Gastroesophageal sphincter (tissue), 4 donors: ENCODE data around the gene TOX2. TPM values are rescaled to one million over a fixed set of nuclear protein-coding genes. Genes with fewer than 3 reads are reported as not detected.

ENCODE experiments used
- ATAC-seq: fragments of 150-250 bp; one replicate; pipeline ENCODE4 v1.9.1; 2016; ENCODE audit warnings: mild to moderate bottlenecking, moderate library complexity
- H3K27ac ChIP-seq, 4 donors: fragments of 200-600 bp; sonication (generic) in 3 of 4; 1 replicate in 3 of 4; 2 replicates in 1 of 4; pipeline ENCODE4 v1.5.1; 2016 to 2019
- H3K27me3 ChIP-seq: fragments of 200-600 bp; sonication (generic); one replicate; pipeline ENCODE4 v1.5.1; 2019
- H3K36me3 ChIP-seq, 2 donors: fragments of 200-600 bp; sonication (generic); one replicate each; pipeline ENCODE4 v1.5.1; 2019; ENCODE audit warnings: control low read depth in 1 of 2
- H3K4me1 ChIP-seq, 3 donors: fragments of 200-600 bp; sonication (generic); 1 replicate in 2 of 3; 2 replicates in 1 of 3; pipeline ENCODE4 v1.5.1; 2016 to 2019; ENCODE audit warnings: control low read depth in 2 of 3
- H3K4me3 ChIP-seq, 2 donors: fragments of 200-600 bp; sonication (generic); one replicate each; pipeline ENCODE4 v1.5.1; 2019; ENCODE audit warnings: mild to moderate bottlenecking in 1 of 2, moderate library complexity in 1 of 2
- H3K9me3 ChIP-seq, 3 donors: fragments of 200-600 bp; sonication (generic); one replicate each; pipeline ENCODE4 v1.5.1; 2017 to 2019; ENCODE audit warnings: control low read depth in 2 of 3
- EP300 ChIP-seq: sonication (generic); formaldehyde crosslinking; IDR thresholded peaks from one replicate; pipeline ENCODE4 v1.6.1; 2017; ENCODE audit warnings: antibody characterized with exemption, mild to moderate bottlenecking
- POLR2A ChIP-seq, 2 donors: fragments of 450-650 bp; IDR thresholded peaks; one replicate each; pipeline ENCODE4 v1.6.1; 2017; ENCODE audit warnings: antibody characterized with exemption in 2 of 2, mild to moderate bottlenecking in 2 of 2, moderate library complexity in 1 of 2
- POLR2AphosphoS5 ChIP-seq: sonication (generic); formaldehyde crosslinking; IDR thresholded peaks from one replicate; pipeline ENCODE4 v1.6.1; 2017; ENCODE audit warnings: antibody characterized with exemption
- WGBS, 2 donors: methylation state at CpG; one replicate each; pipeline ENCODE4 v1.1.5; 2018; ENCODE audit warnings: low coverage in 1 of 2; 5-methylcytosine and 5-hydroxymethylcytosine counted together
- total RNA-seq, 4 donors: library from RNA; depleted of rRNA; stranded (reverse); fragments of >200 nt; gene quantifications; one replicate each; pipeline ENCODE4 v1.1.0, GENCODE V29; 2016
- TF ChIP-seq, protein P1 (sequence below), 4 experiments: fragments of 200-600 bp in 2 of 4; fragments of 450-650 bp in 2 of 4; sonication (generic) in 1 of 4; IDR thresholded peaks; one replicate each; pipeline ENCODE4 v1.5.1; 2017 to 2019; ENCODE audit warnings: antibody characterized with exemption in 4 of 4, mild to moderate bottlenecking in 2 of 4, moderate library complexity in 2 of 4

The TOX2 gene
- total RNA-seq, 4 donors from 2014 or later, result 16.4 to 47.8 (median 40.3) TPM

DNA sequence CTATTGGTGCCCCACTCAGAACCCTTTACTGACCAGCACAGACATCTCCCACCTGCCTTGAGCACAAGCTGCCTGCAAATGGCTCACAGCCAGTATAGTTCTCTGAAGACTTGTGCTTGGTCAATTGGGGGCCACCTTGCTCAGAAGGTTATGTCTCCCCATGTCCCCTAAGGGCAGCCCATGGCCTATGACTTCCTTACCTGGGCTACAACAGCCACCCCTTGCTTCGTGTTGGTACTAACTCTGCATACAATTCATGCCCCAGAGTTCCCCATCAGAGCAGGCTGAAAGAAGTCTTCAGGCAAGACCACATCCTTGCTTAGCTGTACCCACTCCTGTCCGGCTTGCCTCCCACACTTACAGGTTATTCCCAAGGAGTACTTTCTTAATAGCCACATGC is 57.4 kb downstream of the TOX2 start:
- 88 to 100% methylated on average over 1 to 2 of the region's 2 CpGs for WGBS, 2 donors

GRCh38 chr20:43972692-43973091 is 58.0 kb downstream of the TOX2 start:
- H3K27me3 ChIP-seq, result no peaks in the 10 kb centered on the region
- H3K36me3 ChIP-seq, result peaks cover 0 to 35% of the 10 kb centered on the region in 2 donors
- no peak for TF ChIP-seq EP300
- TF ChIP-seq POLR2A (IDR thresholded peaks at IDR 0.05), result no peak
- TF ChIP-seq POLR2AphosphoS5, result no peak
- TF ChIP-seq, protein P1, sequence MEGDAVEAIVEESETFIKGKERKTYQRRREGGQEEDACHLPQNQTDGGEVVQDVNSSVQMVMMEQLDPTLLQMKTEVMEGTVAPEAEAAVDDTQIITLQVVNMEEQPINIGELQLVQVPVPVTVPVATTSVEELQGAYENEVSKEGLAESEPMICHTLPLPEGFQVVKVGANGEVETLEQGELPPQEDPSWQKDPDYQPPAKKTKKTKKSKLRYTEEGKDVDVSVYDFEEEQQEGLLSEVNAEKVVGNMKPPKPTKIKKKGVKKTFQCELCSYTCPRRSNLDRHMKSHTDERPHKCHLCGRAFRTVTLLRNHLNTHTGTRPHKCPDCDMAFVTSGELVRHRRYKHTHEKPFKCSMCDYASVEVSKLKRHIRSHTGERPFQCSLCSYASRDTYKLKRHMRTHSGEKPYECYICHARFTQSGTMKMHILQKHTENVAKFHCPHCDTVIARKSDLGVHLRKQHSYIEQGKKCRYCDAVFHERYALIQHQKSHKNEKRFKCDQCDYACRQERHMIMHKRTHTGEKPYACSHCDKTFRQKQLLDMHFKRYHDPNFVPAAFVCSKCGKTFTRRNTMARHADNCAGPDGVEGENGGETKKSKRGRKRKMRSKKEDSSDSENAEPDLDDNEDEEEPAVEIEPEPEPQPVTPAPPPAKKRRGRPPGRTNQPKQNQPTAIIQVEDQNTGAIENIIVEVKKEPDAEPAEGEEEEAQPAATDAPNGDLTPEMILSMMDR (IDR thresholded peaks at IDR 0.05), result no peak
- no peak overlapping the region for H3K27ac ChIP-seq
- H3K4me3 ChIP-seq, result no peak overlapping the region
- peaks cover 0 to 6% (median 0%) of the 10 kb centered on the region in 3 donors for H3K4me1 ChIP-seq
- WGBS, 2 donors, result no CpG with 5 or more reads among the region's 2 CpGs
- H3K9me3 ChIP-seq, result no peaks in the 10 kb centered on the region
- ATAC-seq, result no peak

More for the DNA sequence above, 57.4 kb downstream of the TOX2 start:
- Histone ChIP-seq H3K36me3 (peaks cover 0 to 32% of the 10 kb centered on the region in 2 donors), H3K4me3 (no peak overlapping the region), H3K9me3 (no peaks in the 10 kb centered on the region), H3K27me3 (no peaks in the 10 kb centered on the region), H3K4me1 (peaks cover 0 to 6% (median 0%) of the 10 kb centered on the region in 3 donors), H3K27ac (no peak overlapping the region)
- TF ChIP-seq EP300 (no peak), POLR2AphosphoS5 (no peak), POLR2A (IDR thresholded peaks at IDR 0.05) (no peak)
- TF ChIP-seq, protein P1 (IDR thresholded peaks at IDR 0.05), result no peak
- ATAC-seq, result no peak

- 76 to 87% methylated on average over 2 to 3 of the region's 6 CpGs for WGBS, 2 donors
- H3K27ac ChIP-seq, result no peak overlapping the region
- TF ChIP-seq POLR2A (IDR thresholded peaks at IDR 0.05) (no peak), POLR2AphosphoS5 (no peak), EP300 (no peak)
- TF ChIP-seq, protein P1 (IDR thresholded peaks at IDR 0.05), result no peak
- H3K36me3 ChIP-seq, result peaks cover 0 to 40% of the 10 kb centered on the region in 2 donors
- H3K9me3 ChIP-seq, result no peaks in the 10 kb centered on the region
- H3K4me3 ChIP-seq, result no peak overlapping the region
- ATAC-seq, result no peak
- peaks cover 0 to 6% (median 0%) of the 10 kb centered on the region in 3 donors for H3K4me1 ChIP-seq
- no peaks in the 10 kb centered on the region for H3K27me3 ChIP-seq
Measured at GRCh38 chr20:43973231-43973630, 58.6 kb downstream of the TOX2 start.

- TF ChIP-seq, protein P1 (IDR thresholded peaks at IDR 0.05), result no peak
- TF ChIP-seq EP300, result no peak
- TF ChIP-seq POLR2A (IDR thresholded peaks at IDR 0.05), result no peak
- no peak for TF ChIP-seq POLR2AphosphoS5
- no peak overlapping the region for H3K4me3 ChIP-seq
- no peaks in the 10 kb centered on the region for H3K27me3 ChIP-seq
- H3K27ac ChIP-seq, result no peak overlapping the region
- no peak for ATAC-seq
- no peaks in the 10 kb centered on the region for H3K4me1 ChIP-seq
- H3K36me3 ChIP-seq, result peaks cover 0 to 40% of the 10 kb centered on the region in 2 donors
- H3K9me3 ChIP-seq, result no peaks in the 10 kb centered on the region
- WGBS, 2 donors, result 60 to 100% methylated on average over 1 to 3 of the region's 8 CpGs
Measured at GRCh38 chr20:43973671-43974450, 59.2 kb downstream of the TOX2 start.

DNA sequence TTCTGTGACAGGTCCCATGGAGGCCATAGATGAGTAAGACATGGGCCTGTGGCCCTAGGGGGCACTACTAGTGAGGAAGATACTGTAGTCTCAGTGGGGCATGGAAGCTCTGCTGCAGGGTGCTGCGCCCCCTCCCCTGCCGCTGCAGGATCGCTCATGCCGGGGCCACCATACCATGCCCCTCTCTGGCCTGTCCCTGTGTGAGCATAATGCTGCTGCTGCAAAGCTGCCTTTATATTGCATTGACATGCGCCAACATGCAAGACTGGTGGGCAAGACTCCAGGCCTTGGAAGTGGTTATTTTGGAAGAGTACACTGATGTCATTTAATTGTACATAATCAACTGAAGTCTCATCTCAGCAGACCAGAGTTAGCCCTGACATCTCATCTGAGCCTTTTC is 60.0 kb downstream of the TOX2 start:
- Histone ChIP-seq H3K36me3 (peaks cover 0 to 40% of the 10 kb centered on the region in 2 donors), H3K27ac (no peak overlapping the region), H3K27me3 (no peaks in the 10 kb centered on the region), H3K4me1 (no peaks in the 10 kb centered on the region), H3K4me3 (no peak overlapping the region), H3K9me3 (no peaks in the 10 kb centered on the region)
- WGBS, 2 donors, result 100% methylated on average over 1 of the region's 5 CpGs; no CpG with 5 or more reads in 1 of the 2 donors
- TF ChIP-seq EP300 (no peak), POLR2AphosphoS5 (no peak), POLR2A (IDR thresholded peaks at IDR 0.05) (no peak)
- TF ChIP-seq, protein P1 (IDR thresholded peaks at IDR 0.05), result no peak
- ATAC-seq, result no peak
